HEK293 (cell line): ENCODE data around the gene AFF3.

Source experiments
- ELK4 ChIP-seq: IDR thresholded peaks from 2 replicates; pipeline ENCODE4 v1.6.1; 2011; ENCODE audit warnings: mild to moderate bottlenecking, low read depth, low read length, borderline replicate concordance
- ZNF274 ChIP-seq, 2 experiments: fragments of 200-500 bp in 1 of 2; fragments of 450-650 bp in 1 of 2; sonication (Bioruptor generic) in 1 of 2; formaldehyde crosslinking in 1 of 2; IDR thresholded peaks; 2 replicates each; pipeline versions ENCODE4 v1.5.1 to v1.6.1; 2014 to 2016; ENCODE audit warnings: borderline replicate concordance in 1 of 2, inconsistent platforms in 1 of 2, low read length in 1 of 2, missing biosample characterization in 1 of 2, missing genetic modification characterization in 1 of 2

- TF ChIP-seq ELK4 (no peak), ZNF274 (IDR thresholded peaks at IDR 0.05; ENCODE audit: low read length) (no peak), ZNF274 (tag by site-specific recombination; IDR thresholded peaks at IDR 0.05; ENCODE audit: borderline replicate concordance) (no peak)
These were observed 490.3 kb downstream of the AFF3 start for GRCh38 chr2:99651930-99652670.
